Ishikawa (cell line): ENCODE results near the gene SPRYD4.

Experiments
- CEBPB ChIP-seq: IDR thresholded peaks from 2 replicates; pipeline ENCODE4 v1.6.1; 2012
- CREB1 ChIP-seq: IDR thresholded peaks from 2 replicates; pipeline ENCODE4 v1.6.1; 2012; ENCODE audit warnings: low read depth
- EGR1 ChIP-seq: IDR thresholded peaks from 2 replicates; pipeline ENCODE4 v1.6.1; 2012
- EP300 ChIP-seq: IDR thresholded peaks from 2 replicates; pipeline ENCODE4 v1.6.1; 2012; ENCODE audit warnings: borderline replicate concordance
- FOXM1 ChIP-seq: IDR thresholded peaks from 2 replicates; pipeline ENCODE4 v1.6.1; 2012; ENCODE audit warnings: low read depth, borderline replicate concordance
- NFIC ChIP-seq: IDR thresholded peaks from 2 replicates; pipeline ENCODE4 v1.6.1; 2012
- RAD21 ChIP-seq: IDR thresholded peaks from 2 replicates; pipeline ENCODE4 v1.6.1; 2012; ENCODE audit warnings: low read depth
- TAF1 ChIP-seq: IDR thresholded peaks from 2 replicates; pipeline ENCODE4 v1.6.1; 2012; ENCODE audit warnings: low read depth, mild to moderate bottlenecking
- TCF12 ChIP-seq: IDR thresholded peaks from 2 replicates; pipeline ENCODE4 v1.6.1; 2012; ENCODE audit warnings: low read depth
- TEAD4 ChIP-seq: IDR thresholded peaks from 2 replicates; pipeline ENCODE4 v1.6.1; 2012
- YY1 ChIP-seq: IDR thresholded peaks from 2 replicates; pipeline ENCODE4 v1.6.1; 2012; ENCODE audit warnings: low read depth
- ZBTB7A ChIP-seq: IDR thresholded peaks from 2 replicates; pipeline ENCODE4 v1.6.1; 2012; ENCODE audit warnings: low read depth
- TF ChIP-seq, protein P1 (sequence below): IDR thresholded peaks from 2 replicates; pipeline ENCODE4 v1.6.1; 2012
- TF ChIP-seq, protein P2 (sequence below): IDR thresholded peaks from 2 replicates; pipeline ENCODE4 v1.6.1; 2012; ENCODE audit warnings: low read depth, mild to moderate bottlenecking
- TF ChIP-seq, protein P3 (sequence below): IDR thresholded peaks from 2 replicates; pipeline ENCODE4 v1.6.1; 2012

SPRYD4 gene

DNA sequence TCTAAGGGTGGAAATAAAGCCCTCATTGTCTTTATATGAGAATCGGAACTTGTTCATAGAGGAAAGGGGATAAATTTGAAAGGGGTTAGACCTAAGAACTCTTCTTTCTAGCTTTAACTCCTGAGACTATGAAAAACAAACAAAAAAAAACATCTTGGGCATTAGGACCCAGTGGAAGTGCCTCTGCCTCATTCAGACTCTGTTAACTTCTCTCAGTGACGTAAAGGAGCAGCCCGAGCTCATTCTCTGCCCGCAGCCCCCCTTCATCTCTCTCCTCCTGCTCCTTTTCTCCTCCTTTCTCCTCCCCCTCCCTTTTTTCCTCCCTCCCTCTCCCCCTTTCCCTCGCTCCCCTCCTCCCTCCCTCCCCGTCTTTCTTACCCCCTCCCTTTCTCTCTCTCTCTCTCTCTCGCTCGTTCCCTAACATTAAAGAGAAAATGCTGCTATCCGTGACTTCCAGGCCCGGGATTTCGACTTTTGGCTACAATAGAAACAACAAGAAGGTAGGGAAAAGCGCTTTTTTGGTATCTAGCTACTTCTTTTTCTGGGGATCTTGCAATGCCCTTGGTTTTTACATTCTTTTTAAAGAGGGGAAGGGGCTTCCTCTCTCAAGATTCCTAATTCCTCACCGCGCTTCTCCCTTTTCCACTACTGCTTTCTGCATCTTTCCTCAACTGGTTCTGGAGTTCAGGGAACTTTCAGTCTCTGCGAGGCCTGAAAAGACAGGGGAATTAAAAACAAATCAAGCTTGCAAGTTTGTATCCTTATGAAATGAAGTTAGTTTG lies 53.4 kb downstream of the SPRYD4 start, which contains the start of gene RBMS2:
TSS of gene RBMS2 (plus strand) at position 231 of the 782 bp plus-strand sequence. CDS start at position 435, 204 bp downstream.
- TF ChIP-seq, protein P1, sequence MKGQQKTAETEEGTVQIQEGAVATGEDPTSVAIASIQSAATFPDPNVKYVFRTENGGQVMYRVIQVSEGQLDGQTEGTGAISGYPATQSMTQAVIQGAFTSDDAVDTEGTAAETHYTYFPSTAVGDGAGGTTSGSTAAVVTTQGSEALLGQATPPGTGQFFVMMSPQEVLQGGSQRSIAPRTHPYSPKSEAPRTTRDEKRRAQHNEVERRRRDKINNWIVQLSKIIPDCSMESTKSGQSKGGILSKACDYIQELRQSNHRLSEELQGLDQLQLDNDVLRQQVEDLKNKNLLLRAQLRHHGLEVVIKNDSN: no peak
- TF ChIP-seq, protein P2, sequence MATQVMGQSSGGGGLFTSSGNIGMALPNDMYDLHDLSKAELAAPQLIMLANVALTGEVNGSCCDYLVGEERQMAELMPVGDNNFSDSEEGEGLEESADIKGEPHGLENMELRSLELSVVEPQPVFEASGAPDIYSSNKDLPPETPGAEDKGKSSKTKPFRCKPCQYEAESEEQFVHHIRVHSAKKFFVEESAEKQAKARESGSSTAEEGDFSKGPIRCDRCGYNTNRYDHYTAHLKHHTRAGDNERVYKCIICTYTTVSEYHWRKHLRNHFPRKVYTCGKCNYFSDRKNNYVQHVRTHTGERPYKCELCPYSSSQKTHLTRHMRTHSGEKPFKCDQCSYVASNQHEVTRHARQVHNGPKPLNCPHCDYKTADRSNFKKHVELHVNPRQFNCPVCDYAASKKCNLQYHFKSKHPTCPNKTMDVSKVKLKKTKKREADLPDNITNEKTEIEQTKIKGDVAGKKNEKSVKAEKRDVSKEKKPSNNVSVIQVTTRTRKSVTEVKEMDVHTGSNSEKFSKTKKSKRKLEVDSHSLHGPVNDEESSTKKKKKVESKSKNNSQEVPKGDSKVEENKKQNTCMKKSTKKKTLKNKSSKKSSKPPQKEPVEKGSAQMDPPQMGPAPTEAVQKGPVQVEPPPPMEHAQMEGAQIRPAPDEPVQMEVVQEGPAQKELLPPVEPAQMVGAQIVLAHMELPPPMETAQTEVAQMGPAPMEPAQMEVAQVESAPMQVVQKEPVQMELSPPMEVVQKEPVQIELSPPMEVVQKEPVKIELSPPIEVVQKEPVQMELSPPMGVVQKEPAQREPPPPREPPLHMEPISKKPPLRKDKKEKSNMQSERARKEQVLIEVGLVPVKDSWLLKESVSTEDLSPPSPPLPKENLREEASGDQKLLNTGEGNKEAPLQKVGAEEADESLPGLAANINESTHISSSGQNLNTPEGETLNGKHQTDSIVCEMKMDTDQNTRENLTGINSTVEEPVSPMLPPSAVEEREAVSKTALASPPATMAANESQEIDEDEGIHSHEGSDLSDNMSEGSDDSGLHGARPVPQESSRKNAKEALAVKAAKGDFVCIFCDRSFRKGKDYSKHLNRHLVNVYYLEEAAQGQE: no peak
- 0 out of 2 replicates have a peak, but pooled peaks have one; percentile 15 for TF ChIP-seq RAD21
- TF ChIP-seq FOXM1: no peak; the same call in 1 of the 2 replicates
- no peak for TF ChIP-seq CEBPB
- TF ChIP-seq NFIC: 0 out of 2 replicates have a peak, but pooled peaks have one; percentile 31
- TF ChIP-seq EGR1: no peak
- TF ChIP-seq, protein P3, sequence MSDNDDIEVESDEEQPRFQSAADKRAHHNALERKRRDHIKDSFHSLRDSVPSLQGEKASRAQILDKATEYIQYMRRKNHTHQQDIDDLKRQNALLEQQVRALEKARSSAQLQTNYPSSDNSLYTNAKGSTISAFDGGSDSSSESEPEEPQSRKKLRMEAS: 0 out of 2 replicates have a peak, but pooled peaks have one; percentile 22
- TF ChIP-seq TAF1: no peak
- TF ChIP-seq EP300: no peak
- TF ChIP-seq CREB1: peak; percentile 82
- peak; percentile 67 for TF ChIP-seq TEAD4
- no peak for TF ChIP-seq YY1
- 0 out of 2 replicates have a peak, but pooled peaks have one; percentile 25 for TF ChIP-seq ZBTB7A
- peak; percentile 66 for TF ChIP-seq TCF12

DNA sequence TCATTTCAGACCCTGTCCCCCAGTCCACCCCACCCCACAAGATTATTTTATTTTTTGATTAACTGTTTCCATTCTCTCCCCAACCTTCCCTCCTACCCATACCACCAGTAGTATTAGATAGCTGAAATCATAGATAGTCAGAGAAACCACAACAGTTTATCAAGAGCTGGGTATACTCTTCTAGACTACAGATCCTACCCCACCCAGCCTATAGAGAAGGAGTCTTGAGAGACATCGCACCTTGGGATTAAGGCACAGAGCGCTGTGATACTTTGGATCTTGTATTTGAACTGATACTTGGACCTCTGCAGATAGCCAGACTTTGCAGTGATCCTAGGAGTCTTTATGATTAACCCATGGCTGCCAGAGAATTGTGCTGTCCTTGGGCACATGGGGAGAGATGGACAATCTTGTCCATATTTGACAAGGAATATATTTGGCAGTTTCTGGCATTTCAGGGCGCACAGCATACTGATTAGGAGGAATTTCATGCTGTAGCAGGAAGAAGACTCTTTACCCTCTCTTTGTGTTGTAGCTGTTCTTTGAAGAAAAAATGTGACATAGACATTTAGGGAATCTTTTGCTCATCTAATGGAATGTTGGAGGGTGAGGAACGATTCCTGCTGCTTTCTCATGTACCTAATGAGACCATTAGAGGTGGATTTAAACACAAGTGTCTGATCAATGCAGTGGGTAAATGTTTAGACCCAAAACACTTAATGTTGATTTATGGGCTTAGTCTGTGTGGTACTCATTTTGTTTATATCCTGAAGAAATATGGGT lies 54.2 kb downstream of the SPRYD4 start:
- TF ChIP-seq, protein P1: no peak
- no peak for TF ChIP-seq EP300
- no peak for TF ChIP-seq EGR1
- TF ChIP-seq FOXM1: no peak
- no peak for TF ChIP-seq TAF1
- TF ChIP-seq RAD21: no peak
- TF ChIP-seq NFIC: no peak
- 0 out of 2 replicates have a peak, but pooled peaks have one; percentile 2 for TF ChIP-seq TEAD4
- TF ChIP-seq, protein P3: peak; percentile 31; the same call in 1 of the 2 replicates
- TF ChIP-seq CREB1: no peak

DNA sequence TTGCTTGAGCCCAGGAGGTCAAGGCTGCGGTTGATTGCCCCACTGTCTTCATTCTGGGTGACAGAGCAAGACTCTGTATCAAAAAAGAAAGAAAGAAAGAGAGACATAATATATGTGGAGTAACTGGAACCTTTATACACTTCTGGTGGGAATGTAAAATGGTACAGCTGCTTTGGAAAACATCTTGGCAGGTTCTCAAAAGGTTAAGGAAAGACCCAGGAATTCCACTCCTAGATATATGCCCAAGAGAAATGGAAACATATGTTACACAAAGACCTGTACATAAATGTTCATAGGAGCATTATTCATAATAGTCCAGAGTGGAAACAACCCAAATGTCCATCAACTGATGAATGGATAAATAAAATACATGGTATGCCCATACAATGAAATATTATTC lies 60.5 kb downstream of the SPRYD4 start:
- TF ChIP-seq TEAD4 (no peak), TAF1 (no peak), TCF12 (no peak), CEBPB (no peak), RAD21 (no peak), FOXM1 (no peak), YY1 (no peak)
- TF ChIP-seq, protein P3: no peak
- TF ChIP-seq, protein P2: no peak
